ENCODE results near the gene UBR7. TPM values are rescaled to one million over a fixed set of nuclear protein-coding genes. Genes with fewer than 3 reads are reported as not detected.
"Not testable (repeated sequence)": the region's sequence is repeated elsewhere in the genome, so short reads cannot be mapped to it uniquely, and the experiment has no call there.

Gene UBR7, protein sequence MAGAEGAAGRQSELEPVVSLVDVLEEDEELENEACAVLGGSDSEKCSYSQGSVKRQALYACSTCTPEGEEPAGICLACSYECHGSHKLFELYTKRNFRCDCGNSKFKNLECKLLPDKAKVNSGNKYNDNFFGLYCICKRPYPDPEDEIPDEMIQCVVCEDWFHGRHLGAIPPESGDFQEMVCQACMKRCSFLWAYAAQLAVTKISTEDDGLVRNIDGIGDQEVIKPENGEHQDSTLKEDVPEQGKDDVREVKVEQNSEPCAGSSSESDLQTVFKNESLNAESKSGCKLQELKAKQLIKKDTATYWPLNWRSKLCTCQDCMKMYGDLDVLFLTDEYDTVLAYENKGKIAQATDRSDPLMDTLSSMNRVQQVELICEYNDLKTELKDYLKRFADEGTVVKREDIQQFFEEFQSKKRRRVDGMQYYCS
- 7.9 and 20.7 TPM in 2 replicates for total RNA-seq

DNA sequence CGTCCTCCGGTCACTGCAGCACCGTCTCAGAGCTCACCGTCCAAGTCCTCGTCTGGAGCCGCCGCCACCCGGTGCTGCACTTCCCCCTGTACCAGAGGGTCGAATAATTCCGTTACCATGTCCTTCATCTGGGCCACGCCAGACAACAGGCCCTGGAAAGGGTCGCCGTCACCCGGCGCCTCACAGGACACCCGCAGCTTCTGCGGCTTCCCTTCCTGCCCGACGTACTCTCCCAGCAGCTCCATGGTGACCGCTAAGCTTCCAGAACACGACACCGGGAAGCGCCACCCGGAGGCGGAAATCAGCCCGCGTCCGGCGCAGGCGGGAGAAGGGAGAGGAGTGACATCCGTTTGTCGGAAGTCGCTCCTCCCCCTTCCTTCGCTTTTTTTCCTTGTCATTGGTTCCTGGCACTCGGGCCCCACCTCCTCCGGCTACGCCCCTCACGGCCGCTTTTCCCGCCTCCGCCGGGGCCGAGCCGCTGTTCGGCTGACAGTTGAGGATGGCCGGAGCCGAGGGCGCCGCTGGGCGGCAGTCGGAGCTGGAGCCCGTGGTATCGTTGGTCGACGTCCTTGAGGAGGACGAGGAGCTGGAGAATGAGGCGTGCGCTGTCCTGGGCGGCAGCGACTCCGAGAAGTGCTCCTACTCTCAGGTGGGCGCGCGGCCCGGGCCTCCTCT is at the start of gene UBR7, which contains the start of gene GON7:
UBR7 (plus strand) TSS at position 464 of the 675 bp plus-strand sequence; CDS start at position 500, 36 bp downstream.
GON7 (minus strand) TSS at position 273 of the 675 bp plus-strand sequence; CDS start at position 245, 28 bp downstream.
- FAIRE-seq = no peak

GRCh38 chr14:93158349-93158748 is 48.7 kb upstream of the UBR7 start:
- H3K27me3 ChIP-seq (ENCODE audit: control insufficient read depth, insufficient read depth, low read length); FAIRE-seq; DNase-seq (ENCODE audit: low read depth): not testable (repeated sequence)

More for the DNA sequence above, at the start of gene UBR7, which contains the start of gene GON7:
- H3K4me3 ChIP-seq (ENCODE audit: low read depth, low read length) = peak within 1 kb of the TSS; percentile 66
- peak; percentile 93 for DNase-seq (ENCODE audit: low read depth)
- H3K36me3 ChIP-seq (ENCODE audit: control insufficient read depth, insufficient read depth, low read length) = no peaks in the 10 kb centered on the region
- TF ChIP-seq CTCF (IDR thresholded peaks at IDR 0.05; ENCODE audit: insufficient read depth, low read length, severe bottlenecking) = peak; percentile 58
- no peaks in the 10 kb centered on the region for H3K27me3 ChIP-seq (ENCODE audit: control insufficient read depth, insufficient read depth, low read length)

GRCh38 chr14:93159625-93160352 is 47.3 kb upstream of the UBR7 start:
- not testable (repeated sequence) for H3K27me3 ChIP-seq (ENCODE audit: control insufficient read depth, insufficient read depth, low read length); FAIRE-seq; H3K4me3 ChIP-seq (ENCODE audit: low read depth, low read length); H3K36me3 ChIP-seq (ENCODE audit: control insufficient read depth, insufficient read depth, low read length); DNase-seq (ENCODE audit: low read depth)

More at GRCh38 chr14:93158349-93158748, 48.7 kb upstream of the UBR7 start:
- not testable (repeated sequence) for H3K4me3 ChIP-seq (ENCODE audit: low read depth, low read length); H3K36me3 ChIP-seq (ENCODE audit: control insufficient read depth, insufficient read depth, low read length)

GRCh38 chr14:93160353-93160801 is 46.7 kb upstream of the UBR7 start:
- H3K36me3 ChIP-seq (ENCODE audit: control insufficient read depth, insufficient read depth, low read length) = no peaks in the 10 kb centered on the region
- DNase-seq (ENCODE audit: low read depth) (no peak), FAIRE-seq (no peak)
- peak; percentile 40 for TF ChIP-seq CTCF (IDR thresholded peaks at IDR 0.05; ENCODE audit: insufficient read depth, low read length, severe bottlenecking)
- H3K27me3 ChIP-seq (ENCODE audit: control insufficient read depth, insufficient read depth, low read length) = no peaks in the 10 kb centered on the region
- H3K4me3 ChIP-seq (ENCODE audit: low read depth, low read length) = no peak overlapping the region

DNA sequence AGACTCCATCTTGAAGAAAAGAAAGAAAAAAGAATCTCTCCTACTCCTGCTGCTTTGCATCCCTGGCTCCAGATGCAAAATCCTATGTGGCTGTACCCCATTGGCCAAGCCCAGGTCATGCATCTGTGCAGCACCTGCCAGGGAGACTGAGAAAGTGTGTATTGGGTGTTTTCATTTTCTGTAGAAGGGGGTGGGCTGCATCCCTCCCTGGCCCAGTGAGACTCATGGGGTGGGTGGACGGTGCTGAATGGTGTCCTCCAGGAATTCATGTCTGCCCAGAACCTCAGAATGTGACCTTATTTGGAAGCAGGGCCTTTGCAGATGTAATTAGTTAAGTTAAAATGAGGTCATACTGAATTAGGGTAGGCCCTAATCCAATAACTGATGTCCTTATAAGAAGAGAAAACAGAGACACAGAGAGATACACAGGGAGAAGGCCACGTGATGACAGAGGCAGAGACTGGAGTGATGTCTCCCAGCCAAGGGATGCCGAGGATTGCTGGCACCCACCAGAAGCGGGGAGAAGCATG is 45.6 kb upstream of the UBR7 start:
- no peak for DNase-seq (ENCODE audit: low read depth)
- TF ChIP-seq CTCF (IDR thresholded peaks at IDR 0.05; ENCODE audit: insufficient read depth, low read length, severe bottlenecking) = no peak
- Histone ChIP-seq H3K27me3 (ENCODE audit: control insufficient read depth, insufficient read depth, low read length) (no peaks in the 10 kb centered on the region), H3K36me3 (ENCODE audit: control insufficient read depth, insufficient read depth, low read length) (no peaks in the 10 kb centered on the region), H3K4me3 (ENCODE audit: low read depth, low read length) (no peak overlapping the region)
- no peak for FAIRE-seq

DNA sequence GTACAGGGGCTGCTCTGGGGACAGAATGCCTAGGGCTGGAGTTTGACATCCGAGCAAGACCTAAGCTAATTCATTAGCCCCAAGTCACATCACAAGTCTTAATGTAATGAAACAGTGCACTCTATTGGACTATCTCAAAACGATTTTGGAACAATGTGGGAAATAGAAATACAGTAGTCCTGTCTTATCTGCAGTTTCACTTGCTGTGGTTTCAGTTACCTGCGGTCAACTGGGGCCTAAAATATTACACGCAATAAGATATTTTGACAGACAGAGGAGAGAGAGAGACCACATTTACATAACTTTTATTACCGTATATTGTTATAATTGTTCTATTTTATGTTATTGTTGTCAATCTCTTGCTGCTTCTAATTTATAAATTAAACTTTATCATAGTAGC is 43.5 kb upstream of the UBR7 start:
- FAIRE-seq = no peak
- H3K27me3 ChIP-seq (ENCODE audit: control insufficient read depth, insufficient read depth, low read length) = no peaks in the 10 kb centered on the region
- DNase-seq (ENCODE audit: low read depth) = no peak
- H3K4me3 ChIP-seq (ENCODE audit: low read depth, low read length) = no peak overlapping the region
- no peaks in the 10 kb centered on the region for H3K36me3 ChIP-seq (ENCODE audit: control insufficient read depth, insufficient read depth, low read length)
- TF ChIP-seq CTCF (IDR thresholded peaks at IDR 0.05; ENCODE audit: insufficient read depth, low read length, severe bottlenecking) = no peak

GRCh38 chr14:93165271-93166265 is 41.5 kb upstream of the UBR7 start:
- not testable (repeated sequence) for FAIRE-seq

DNA sequence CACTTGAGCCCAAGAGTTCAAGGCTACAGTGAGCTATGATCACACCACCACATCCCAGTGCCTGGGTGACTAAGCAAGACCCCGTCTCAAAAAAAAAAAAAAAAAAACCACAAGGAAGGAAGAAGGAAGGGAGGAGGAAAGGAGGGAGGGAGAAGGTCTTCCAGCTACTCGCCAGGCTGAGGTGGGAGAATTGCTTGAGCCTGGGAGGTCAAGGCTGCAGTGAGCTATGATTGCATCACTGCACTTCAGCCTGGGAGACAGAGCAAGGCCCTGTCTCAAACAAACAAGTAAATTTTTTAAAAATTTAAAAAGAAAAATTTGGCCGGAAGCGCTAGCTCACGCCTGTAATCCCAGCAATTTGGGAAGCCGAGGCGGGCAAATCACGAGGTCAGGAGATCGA is 38.4 kb upstream of the UBR7 start:
- H3K27me3 ChIP-seq (ENCODE audit: control insufficient read depth, insufficient read depth, low read length); FAIRE-seq: not testable (repeated sequence)

More at GRCh38 chr14:93165271-93166265, 41.5 kb upstream of the UBR7 start:
- H3K4me3 ChIP-seq (ENCODE audit: low read depth, low read length); DNase-seq (ENCODE audit: low read depth); H3K27me3 ChIP-seq (ENCODE audit: control insufficient read depth, insufficient read depth, low read length); H3K36me3 ChIP-seq (ENCODE audit: control insufficient read depth, insufficient read depth, low read length): not testable (repeated sequence)

More for the DNA sequence above, 38.4 kb upstream of the UBR7 start:
- H3K36me3 ChIP-seq (ENCODE audit: control insufficient read depth, insufficient read depth, low read length); H3K4me3 ChIP-seq (ENCODE audit: low read depth, low read length); DNase-seq (ENCODE audit: low read depth): not testable (repeated sequence)
